LNCaP clone FGC (cell line): ENCODE data around the gene GALNTL6.
"Not testable (repeated sequence)": the region's sequence is repeated elsewhere in the genome, so short reads cannot be mapped to it uniquely, and the experiment has no call there.

Experiments used
- DNase-seq: peaks from one replicate; pipeline ENCODE4 v3.0.0-alpha.2; 2011; ENCODE audit warnings: low read depth
- H3K4me3 ChIP-seq: 2 replicates; pipeline ENCODE4 v1.5.1; 2011; ENCODE audit warnings: mild to moderate bottlenecking, low read depth, low read length, control low read depth
- CTCF ChIP-seq: IDR thresholded peaks from 2 replicates; pipeline ENCODE4 v1.5.1; 2012; ENCODE audit warnings: mild to moderate bottlenecking; ENCODE audit not compliant: control insufficient read depth, insufficient read depth; ENCODE audit errors: extremely low read depth

Gene GALNTL6

DNA sequence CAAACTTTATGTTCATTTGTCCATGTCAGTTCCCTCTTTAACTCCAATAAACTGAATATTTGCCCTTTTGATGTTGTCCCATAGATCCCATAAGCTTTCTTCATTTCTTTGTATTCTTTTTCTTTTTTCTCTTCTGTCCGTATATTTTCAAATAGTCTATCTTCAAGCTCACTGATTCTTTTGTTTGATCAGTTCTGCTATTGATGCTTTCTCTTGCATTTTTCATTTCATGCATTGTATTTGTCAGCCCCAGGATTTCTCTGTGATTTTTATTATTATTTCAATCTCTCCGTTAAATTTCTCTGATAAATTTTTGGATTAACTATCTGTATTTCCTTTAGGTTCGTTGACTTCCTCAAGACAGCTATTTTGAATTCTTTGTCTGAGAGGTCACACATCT, 1082.5 kb downstream of the GALNTL6 start:
- no peak for TF ChIP-seq CTCF
- DNase-seq: no peak
- H3K4me3 ChIP-seq: no peak overlapping the region

DNA sequence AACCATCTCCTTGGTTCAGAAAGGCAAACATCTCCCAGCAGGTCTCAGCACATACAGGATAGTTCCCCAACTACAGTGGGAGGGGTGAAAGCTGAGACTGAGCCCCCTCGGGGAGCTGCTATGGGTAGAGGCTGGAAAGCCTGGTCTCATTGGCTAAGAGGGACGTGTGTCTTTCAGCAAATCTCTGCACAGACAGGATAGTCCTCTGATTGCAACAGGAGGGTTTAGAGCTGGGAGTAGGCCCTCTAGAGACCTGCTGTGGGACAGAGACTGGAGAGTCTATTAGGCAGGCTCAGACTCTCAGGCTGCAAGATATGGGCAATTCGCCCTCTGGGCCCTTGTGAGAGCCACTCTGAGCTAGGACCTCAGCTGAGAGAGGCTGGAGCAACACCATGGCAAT, 1083.8 kb downstream of the GALNTL6 start:
- TF ChIP-seq CTCF: no peak
- no peak overlapping the region for H3K4me3 ChIP-seq
- no peak for DNase-seq

- H3K4me3 ChIP-seq: no peak overlapping the region
- DNase-seq: no peak
- TF ChIP-seq CTCF: no peak
Measured at GRCh38 chr4:172898715-172899114, 1085.5 kb downstream of the GALNTL6 start.

DNA sequence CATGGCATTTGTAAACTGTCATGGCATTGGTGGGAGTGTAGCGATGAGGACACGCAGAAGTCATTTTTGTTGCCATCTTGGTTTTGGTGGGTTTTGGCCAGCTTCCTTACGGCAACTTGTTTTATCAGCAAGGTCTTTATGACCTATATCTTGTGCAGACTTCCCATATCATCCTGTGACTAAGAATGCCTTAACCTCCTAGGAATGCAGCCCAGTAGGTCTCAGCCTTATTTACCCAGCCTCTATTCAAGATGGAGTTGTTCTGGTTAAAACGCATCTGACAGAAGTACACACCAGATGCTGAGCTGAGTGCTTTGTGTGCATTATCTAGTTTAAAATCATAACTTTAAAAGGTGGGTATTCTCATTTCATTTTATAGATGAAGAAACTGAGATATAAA, 1086.7 kb downstream of the GALNTL6 start:
- no peak for TF ChIP-seq CTCF
- H3K4me3 ChIP-seq: no peak overlapping the region
- DNase-seq: no peak

GRCh38 chr4:172900900-172901299, 1087.7 kb downstream of the GALNTL6 start:
- no peak for TF ChIP-seq CTCF

DNA sequence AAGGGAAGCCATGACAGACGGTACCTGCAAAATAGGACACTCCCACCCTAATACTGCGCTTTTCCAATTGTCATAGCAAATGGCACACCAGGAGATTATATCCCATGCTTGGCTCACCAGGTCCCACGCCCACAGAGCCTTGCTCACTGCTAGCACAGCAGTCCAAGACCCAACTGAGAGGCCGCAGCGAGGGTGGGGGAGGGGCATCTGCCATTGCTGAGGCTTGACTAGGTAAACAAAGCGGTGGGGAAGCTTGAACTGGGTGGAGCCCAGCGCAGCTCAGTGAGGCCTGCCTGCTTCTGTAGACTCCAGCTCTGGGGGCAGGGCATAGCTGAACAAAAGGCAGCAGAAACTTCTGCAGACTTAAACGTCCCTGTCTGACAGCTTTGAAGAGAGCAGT, 1099.3 kb downstream of the GALNTL6 start:
- DNase-seq, H3K4me3 ChIP-seq: not testable (repeated sequence)

More at GRCh38 chr4:172900900-172901299, 1087.7 kb downstream of the GALNTL6 start:
- no peak overlapping the region for H3K4me3 ChIP-seq
- DNase-seq: no peak

DNA sequence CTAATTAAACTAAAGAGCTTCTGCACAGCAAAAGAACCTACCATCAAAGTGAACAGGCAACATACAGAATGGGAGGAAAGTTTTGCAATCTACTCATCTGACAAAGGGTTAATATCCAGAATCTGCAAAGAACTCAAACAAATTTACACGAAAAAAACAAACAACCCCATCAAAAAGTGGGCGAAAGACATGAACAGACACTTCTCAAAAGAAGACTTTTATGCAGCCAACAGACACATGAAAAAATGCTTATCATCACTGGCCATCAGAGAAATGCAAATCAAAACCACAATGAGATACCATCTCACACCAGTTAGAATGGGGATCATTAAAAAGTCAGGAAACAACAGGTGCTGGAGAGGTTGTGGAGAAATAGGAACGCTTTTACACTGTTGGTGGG, 1104.2 kb downstream of the GALNTL6 start:
- not testable (repeated sequence) for H3K4me3 ChIP-seq, DNase-seq

GRCh38 chr4:172919269-172919668, 1106.1 kb downstream of the GALNTL6 start:
- no peak overlapping the region for H3K4me3 ChIP-seq
- TF ChIP-seq CTCF: no peak
- no peak for DNase-seq
